Osteocyte (in vitro differentiated cells): Measurements from ENCODE around the gene APBB1IP. TPM values are rescaled to one million over a fixed set of nuclear protein-coding genes. Genes with fewer than 3 reads are reported as not detected.
"Not testable (repeated sequence)": the region's sequence is repeated elsewhere in the genome, so short reads cannot be mapped to it uniquely, and the experiment has no call there.

Experiments
- DNase-seq: peaks from one replicate; pipeline ENCODE4 v3.0.0; 2021; ENCODE audit warnings: mixed read lengths; ENCODE audit not compliant: unreplicated experiment; ENCODE audit errors: extremely low spot score
- H3K27ac Mint-ChIP-seq: one replicate; pipeline ENCODE4 v1.8.0; 2021; ENCODE audit warnings: mild to moderate bottlenecking, mixed read lengths; ENCODE audit not compliant: unreplicated experiment
- H3K27me3 Mint-ChIP-seq: one replicate; pipeline ENCODE4 v1.8.0; 2021; ENCODE audit warnings: mixed read lengths; ENCODE audit not compliant: unreplicated experiment
- H3K36me3 Mint-ChIP-seq: one replicate; pipeline ENCODE4 v1.8.0; 2021; ENCODE audit warnings: mixed read lengths; ENCODE audit not compliant: unreplicated experiment
- H3K4me1 Mint-ChIP-seq: one replicate; pipeline ENCODE4 v1.8.0; 2021; ENCODE audit warnings: mixed read lengths; ENCODE audit not compliant: unreplicated experiment
- H3K4me3 Mint-ChIP-seq: one replicate; pipeline ENCODE4 v1.8.0; 2021; ENCODE audit warnings: mild to moderate bottlenecking, moderate library complexity, mixed read lengths; ENCODE audit not compliant: unreplicated experiment
- H3K9me3 Mint-ChIP-seq: one replicate; pipeline ENCODE4 v1.8.0; 2021; ENCODE audit warnings: mixed read lengths; ENCODE audit not compliant: unreplicated experiment
- CTCF ChIP-seq: fragments of 200-600 bp; sonication (generic); IDR thresholded peaks from 2 replicates; pipeline ENCODE4 v1.5.0; 2021; ENCODE audit warnings: antibody characterized with exemption, mild to moderate bottlenecking, moderate library complexity
- total RNA-seq: library from RNA; stranded (reverse); gene quantifications from 2 replicates; pipeline ENCODE4 v1.2.1, GENCODE V29; 2021

The APBB1IP gene
- total RNA-seq, 1 donor from 2014 or later = not detected

- peaks cover 6% of the 10 kb centered on the region for H3K9me3 Mint-ChIP-seq
- peaks cover 26% of the 10 kb centered on the region for H3K27me3 Mint-ChIP-seq
- no peak for DNase-seq
- H3K4me3 Mint-ChIP-seq = no peak overlapping the region
- no peaks in the 10 kb centered on the region for H3K4me1 Mint-ChIP-seq
- no peaks in the 10 kb centered on the region for H3K36me3 Mint-ChIP-seq
- no peak overlapping the region for H3K27ac Mint-ChIP-seq
- no peak for TF ChIP-seq CTCF
Observed at GRCh38 chr10:26573674-26574073, 135.5 kb downstream of the APBB1IP start.

DNA sequence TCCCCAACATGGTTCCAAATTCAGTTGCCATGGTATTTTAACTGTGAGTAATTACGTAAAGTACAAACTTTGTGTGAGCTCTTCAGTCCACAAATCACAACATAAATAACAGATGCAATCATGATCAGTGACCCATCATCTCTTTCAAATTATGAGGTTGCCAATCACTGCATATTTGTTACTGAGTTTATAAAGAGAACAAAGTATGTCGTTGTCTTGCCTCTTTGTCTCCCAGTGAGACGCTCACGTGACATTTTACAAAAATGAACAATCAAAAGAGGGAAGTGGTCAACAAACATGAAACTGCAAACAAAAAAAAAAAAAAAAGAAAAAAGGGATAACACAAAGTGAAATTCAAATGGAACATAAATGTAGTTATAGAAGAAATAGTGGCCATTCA is 136.6 kb downstream of the APBB1IP start:
- TF ChIP-seq CTCF = no peak
- no peak for DNase-seq
- Mint-ChIP-seq H3K4me1 (no peaks in the 10 kb centered on the region), H3K27me3 (peaks cover 21% of the 10 kb centered on the region), H3K36me3 (no peaks in the 10 kb centered on the region), H3K9me3 (peaks cover 6% of the 10 kb centered on the region), H3K27ac (no peak overlapping the region), H3K4me3 (no peak overlapping the region)

- not testable (repeated sequence) for H3K9me3 Mint-ChIP-seq, H3K4me1 Mint-ChIP-seq, H3K27ac Mint-ChIP-seq, H3K4me3 Mint-ChIP-seq, H3K36me3 Mint-ChIP-seq, H3K27me3 Mint-ChIP-seq, DNase-seq
Observed at GRCh38 chr10:26578371-26578770, 140.2 kb downstream of the APBB1IP start.

GRCh38 chr10:26579256-26580063 is 141.3 kb downstream of the APBB1IP start:
- no peaks in the 10 kb centered on the region for H3K36me3 Mint-ChIP-seq
- H3K4me1 Mint-ChIP-seq = no peaks in the 10 kb centered on the region
- no peak for DNase-seq
- H3K27me3 Mint-ChIP-seq = peaks cover 3% of the 10 kb centered on the region
- TF ChIP-seq CTCF = no peak
- no peak overlapping the region for H3K27ac Mint-ChIP-seq
- H3K4me3 Mint-ChIP-seq = no peak overlapping the region
- no peaks in the 10 kb centered on the region for H3K9me3 Mint-ChIP-seq

GRCh38 chr10:26586211-26586610 is 148.1 kb downstream of the APBB1IP start:
- Mint-ChIP-seq H3K27ac (no peak overlapping the region), H3K27me3 (peaks cover under 1% of the 10 kb centered on the region), H3K9me3 (no peaks in the 10 kb centered on the region), H3K4me1 (no peaks in the 10 kb centered on the region), H3K4me3 (no peak overlapping the region), H3K36me3 (no peaks in the 10 kb centered on the region)
- DNase-seq = no peak
- no peak for TF ChIP-seq CTCF
